Mucosa of rectum (tissue), 2 donors: ENCODE measurements around the gene CCDC138.

Experiments
- H3K27ac ChIP-seq, 2 donors: one replicate each; pipeline ENCODE4 v1.7.0; 2013; ENCODE audit warnings: inconsistent platforms in 2 of 2, low read depth in 2 of 2, low read length in 2 of 2
- H3K27me3 ChIP-seq, 2 donors: one replicate each; pipeline ENCODE4 v1.7.0; 2013; ENCODE audit warnings: low read length in 2 of 2; ENCODE audit not compliant: control insufficient read depth in 2 of 2, insufficient read depth in 2 of 2
- H3K36me3 ChIP-seq, 2 donors: one replicate each; pipeline ENCODE4 v1.7.0; 2013; ENCODE audit warnings: low read length in 2 of 2; ENCODE audit not compliant: control insufficient read depth in 2 of 2, insufficient read depth in 2 of 2
- H3K4me1 ChIP-seq, 2 donors: one replicate each; pipeline ENCODE4 v1.7.0; 2013; ENCODE audit warnings: low read length in 2 of 2, mild to moderate bottlenecking in 1 of 2; ENCODE audit not compliant: control insufficient read depth in 2 of 2, insufficient read depth in 2 of 2
- H3K4me3 ChIP-seq, 2 donors: one replicate each; pipeline ENCODE4 v1.7.0; 2013; ENCODE audit warnings: low read length in 2 of 2
- H3K9ac ChIP-seq, 2 donors: one replicate each; pipeline ENCODE4 v1.7.0; 2013; ENCODE audit warnings: low read length in 2 of 2, low read depth in 1 of 2, mild to moderate bottlenecking in 1 of 2
- H3K9me3 ChIP-seq, 2 donors: one replicate each; pipeline ENCODE4 v1.7.0; 2013; ENCODE audit warnings: low read length in 2 of 2; ENCODE audit not compliant: control insufficient read depth in 2 of 2
- donor health status: healthy.
- donor health status: Normal muscosa, but diverticular disease.

CCDC138 gene

DNA sequence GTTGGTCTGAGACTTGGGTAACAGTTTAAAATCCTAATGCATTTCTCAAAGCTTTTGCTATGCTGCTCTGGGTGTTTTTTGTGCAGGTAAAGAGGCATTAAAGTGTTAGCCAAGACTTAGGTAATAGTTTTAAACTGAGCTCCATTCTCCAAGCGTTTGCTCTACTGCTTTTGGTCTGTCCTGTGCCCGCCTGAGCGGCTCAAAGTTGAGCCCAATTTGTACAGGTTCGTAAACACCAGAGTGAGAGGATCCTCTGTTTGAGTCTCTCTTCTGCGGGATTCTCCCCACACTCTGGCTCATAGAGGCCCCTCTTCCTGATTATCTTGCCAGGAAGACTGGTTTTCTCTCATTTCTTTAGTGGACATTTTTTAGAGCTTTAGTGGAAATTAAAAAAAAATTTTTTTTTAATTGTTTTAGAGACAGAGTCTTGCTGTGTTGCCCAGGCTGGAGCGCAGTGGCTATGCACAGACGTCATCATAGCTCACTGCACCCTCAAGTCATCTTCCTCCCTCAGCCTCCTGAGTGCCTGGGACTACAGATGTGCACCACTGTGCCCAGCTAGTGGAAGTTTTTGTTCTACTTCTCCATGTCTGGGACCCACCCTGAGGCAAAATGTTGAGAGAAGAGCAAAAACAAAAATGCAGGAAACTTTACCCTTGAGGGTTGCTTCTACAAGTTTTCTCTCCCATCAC lies 16.6 kb downstream of the CCDC138 start:
- Histone ChIP-seq H3K36me3 (peaks cover 12 to 14% of the 10 kb centered on the region in 2 donors), H3K4me1 (no peaks in the 10 kb centered on the region), H3K9ac (no peak overlapping the region), H3K4me3 (no peak overlapping the region), H3K27me3 (no peaks in the 10 kb centered on the region), H3K27ac (no peak overlapping the region), H3K9me3 (no peaks in the 10 kb centered on the region)

DNA sequence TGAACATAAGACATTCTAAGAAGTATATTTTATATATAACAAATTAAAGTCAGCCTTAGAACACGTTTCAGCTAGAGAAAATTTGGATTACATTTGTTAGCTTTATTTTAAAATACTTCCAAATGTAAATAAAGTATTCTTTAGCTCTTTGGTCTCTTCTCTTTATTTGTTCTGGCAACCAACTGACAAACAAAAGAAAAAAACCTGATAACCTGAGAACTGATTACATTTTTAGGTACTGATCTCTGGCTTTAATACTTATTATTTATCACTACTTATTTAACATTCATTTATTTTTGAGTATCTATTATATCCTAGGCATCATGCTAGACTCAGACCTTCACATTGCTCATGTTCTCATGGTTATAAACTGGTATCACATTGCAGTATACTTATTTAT lies 18.5 kb downstream of the CCDC138 start:
- H3K9me3 ChIP-seq, result peaks cover 2 to 4% of the 10 kb centered on the region in 2 donors
- no peaks in the 10 kb centered on the region for H3K27me3 ChIP-seq
- no peaks in the 10 kb centered on the region for H3K4me1 ChIP-seq
- H3K9ac ChIP-seq, result no peak overlapping the region
- H3K4me3 ChIP-seq, result no peak overlapping the region
- peaks cover 5 to 15% of the 10 kb centered on the region in 2 donors for H3K36me3 ChIP-seq
- no peak overlapping the region for H3K27ac ChIP-seq

DNA sequence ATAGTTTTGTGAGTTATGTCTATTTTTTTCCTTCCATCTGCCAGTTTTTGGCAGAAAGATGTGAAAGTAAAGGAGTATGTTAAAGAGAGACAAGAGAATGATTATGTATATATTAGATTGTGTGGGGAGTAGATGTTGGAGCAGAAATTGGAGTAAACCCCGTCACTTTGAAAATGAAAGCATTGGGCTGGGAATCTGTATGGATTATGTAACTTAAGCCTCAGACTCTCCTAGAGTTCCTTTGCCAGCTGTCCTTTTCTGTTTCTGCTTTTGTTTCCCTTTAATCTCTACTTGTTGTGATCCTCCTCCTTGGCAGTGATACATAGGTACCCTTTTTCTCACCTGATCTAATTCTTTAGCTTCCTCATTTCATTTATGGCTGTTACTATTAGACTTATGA lies 19.2 kb downstream of the CCDC138 start:
- peaks cover 5 to 15% of the 10 kb centered on the region in 2 donors for H3K36me3 ChIP-seq
- no peak overlapping the region for H3K4me3 ChIP-seq
- H3K9ac ChIP-seq, result no peak overlapping the region
- no peak overlapping the region for H3K27ac ChIP-seq
- no peaks in the 10 kb centered on the region for H3K4me1 ChIP-seq
- H3K27me3 ChIP-seq, result no peaks in the 10 kb centered on the region
- peaks cover 2 to 4% of the 10 kb centered on the region in 2 donors for H3K9me3 ChIP-seq

DNA sequence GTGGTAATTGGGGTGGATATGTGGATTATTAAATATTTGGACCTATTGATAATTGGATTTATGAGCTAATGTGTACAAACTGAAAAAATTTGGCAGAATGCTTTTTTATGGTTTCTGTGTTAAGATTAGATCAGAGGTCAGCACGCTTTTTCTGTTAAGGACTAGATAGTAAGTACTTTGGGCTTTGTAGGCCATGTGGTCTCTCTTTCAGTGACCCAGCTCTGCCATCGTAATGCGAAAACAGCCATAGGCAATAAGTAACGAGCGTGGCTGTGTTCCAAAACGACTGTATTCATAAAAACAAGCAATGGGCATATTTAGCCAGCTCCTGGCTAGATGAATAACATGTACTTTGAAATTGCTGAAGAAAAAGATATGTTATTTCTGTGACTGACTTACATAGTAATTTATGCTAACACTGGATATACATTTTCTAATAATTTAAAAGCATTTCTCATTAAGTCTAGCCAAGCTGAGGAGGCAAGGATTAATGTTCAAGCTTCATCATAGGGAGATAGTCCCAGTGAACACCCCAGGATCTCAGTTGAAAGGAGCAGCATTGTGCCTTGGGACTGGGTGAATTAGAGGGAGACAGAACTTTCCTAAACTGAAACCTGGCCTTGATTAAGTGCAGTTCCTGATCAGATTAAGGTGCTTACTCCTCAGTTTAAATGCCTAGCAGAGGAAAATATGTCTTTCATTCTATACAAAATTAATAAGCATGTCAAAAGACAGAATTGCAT lies 20.0 kb downstream of the CCDC138 start:
- Histone ChIP-seq H3K4me3 (no peak overlapping the region), H3K4me1 (no peaks in the 10 kb centered on the region), H3K27me3 (no peaks in the 10 kb centered on the region), H3K27ac (no peak overlapping the region), H3K9ac (no peak overlapping the region), H3K36me3 (peaks cover 5 to 15% of the 10 kb centered on the region in 2 donors), H3K9me3 (peaks cover 2 to 4% of the 10 kb centered on the region in 2 donors)

DNA sequence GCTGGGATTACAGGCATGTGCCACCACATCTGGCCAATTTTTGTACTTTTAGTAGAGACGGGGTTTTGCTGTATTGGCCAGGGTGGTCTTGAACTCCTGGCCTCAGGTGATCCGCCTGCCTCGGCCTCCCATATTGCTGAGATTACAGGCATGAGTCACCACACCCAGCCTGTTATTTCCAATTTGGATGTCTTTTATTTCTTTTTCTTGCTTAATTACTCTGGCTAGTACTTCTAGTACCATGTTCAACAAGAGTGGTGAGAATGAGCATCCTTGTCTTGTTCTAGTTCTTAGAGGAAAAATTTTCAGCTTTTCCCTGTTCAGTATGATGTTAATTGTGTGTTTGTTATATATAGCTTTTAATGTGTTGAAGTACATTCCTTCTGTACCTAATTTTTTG lies 23.4 kb downstream of the CCDC138 start:
- Histone ChIP-seq H3K4me1 (no peaks in the 10 kb centered on the region), H3K27me3 (no peaks in the 10 kb centered on the region), H3K9ac (no peak overlapping the region), H3K36me3 (peaks cover 5 to 9% of the 10 kb centered on the region in 2 donors), H3K27ac (no peak overlapping the region), H3K4me3 (no peak overlapping the region), H3K9me3 (peaks cover 2 to 4% of the 10 kb centered on the region in 2 donors)

DNA sequence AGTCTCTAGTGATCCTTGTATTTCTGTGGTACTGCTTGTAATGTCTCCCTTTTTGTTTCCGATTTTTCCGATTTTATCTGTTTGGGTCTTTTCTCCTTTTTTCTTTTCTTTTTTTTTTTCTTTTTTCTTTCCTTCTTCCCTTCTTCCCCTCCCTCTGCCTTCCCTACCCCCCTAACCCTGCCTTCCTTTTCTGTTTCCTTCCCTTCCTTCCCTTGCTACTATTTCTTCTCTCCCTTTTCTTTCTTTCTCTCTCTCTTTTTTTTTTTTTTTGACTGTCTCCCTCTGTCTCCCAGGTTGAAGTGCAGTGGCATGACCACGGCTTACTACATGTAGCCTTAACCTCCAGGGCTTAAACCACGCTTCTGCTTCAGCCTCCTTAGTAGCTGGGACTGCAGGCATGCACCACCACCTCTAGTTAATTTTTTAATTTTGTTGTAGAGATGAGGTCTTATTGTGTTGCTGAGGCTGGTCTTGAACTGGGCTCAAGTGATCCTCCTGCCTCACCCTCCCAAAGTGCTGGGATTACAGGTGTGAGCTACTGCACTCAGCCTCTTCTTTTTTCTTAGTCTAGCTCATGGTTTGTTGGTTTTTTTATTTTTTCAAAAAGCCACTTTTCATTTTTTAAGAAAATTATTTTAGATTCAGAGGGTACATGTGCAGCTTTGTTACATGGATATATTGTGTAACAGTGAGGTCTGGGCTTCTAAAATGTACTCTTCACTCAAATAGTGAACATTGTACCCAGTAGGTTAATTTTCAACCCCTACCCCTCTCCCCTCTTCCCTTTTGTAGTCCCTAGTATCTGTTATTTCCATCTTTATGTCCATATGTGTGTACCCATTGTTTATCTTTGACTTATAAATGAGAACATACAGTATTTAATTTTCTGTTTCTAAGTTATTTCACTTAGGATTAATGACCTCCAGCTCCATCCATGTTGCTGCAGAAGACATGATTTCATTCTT lies 24.7 kb downstream of the CCDC138 start:
- H3K27ac ChIP-seq, result no peak overlapping the region
- H3K9ac ChIP-seq, result no peak overlapping the region
- no peak overlapping the region for H3K4me3 ChIP-seq
- H3K27me3 ChIP-seq, result no peaks in the 10 kb centered on the region
- H3K36me3 ChIP-seq, result peaks cover 5 to 7% of the 10 kb centered on the region in 2 donors
- H3K4me1 ChIP-seq, result no peaks in the 10 kb centered on the region
- H3K9me3 ChIP-seq, result peaks cover 2 to 4% of the 10 kb centered on the region in 2 donors

DNA sequence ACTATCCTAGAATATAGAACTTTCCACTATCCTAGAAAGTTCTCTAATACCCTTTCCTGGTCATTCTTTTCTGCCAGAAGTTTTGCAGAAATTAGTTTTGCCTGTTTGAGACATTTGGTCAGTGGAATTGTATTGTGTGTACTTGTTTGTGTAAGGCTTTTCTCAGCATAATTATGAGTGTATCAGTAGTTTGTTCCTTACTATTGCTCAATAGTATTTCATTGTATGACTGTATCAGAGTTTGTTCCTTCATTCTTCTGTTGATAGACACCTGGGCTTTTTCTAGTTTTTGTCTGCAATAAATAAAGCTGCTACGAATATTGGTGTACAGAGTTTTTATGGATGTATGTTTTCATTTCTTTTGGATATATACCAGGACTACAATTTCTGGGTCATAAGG lies 27.2 kb downstream of the CCDC138 start:
- peaks cover 2 to 7% of the 10 kb centered on the region in 2 donors for H3K36me3 ChIP-seq
- no peak overlapping the region for H3K27ac ChIP-seq
- H3K9me3 ChIP-seq, result peaks cover 2 to 3% of the 10 kb centered on the region in 2 donors
- no peak overlapping the region for H3K4me3 ChIP-seq
- H3K27me3 ChIP-seq, result no peaks in the 10 kb centered on the region
- H3K9ac ChIP-seq, result no peak overlapping the region
- H3K4me1 ChIP-seq, result no peaks in the 10 kb centered on the region

DNA sequence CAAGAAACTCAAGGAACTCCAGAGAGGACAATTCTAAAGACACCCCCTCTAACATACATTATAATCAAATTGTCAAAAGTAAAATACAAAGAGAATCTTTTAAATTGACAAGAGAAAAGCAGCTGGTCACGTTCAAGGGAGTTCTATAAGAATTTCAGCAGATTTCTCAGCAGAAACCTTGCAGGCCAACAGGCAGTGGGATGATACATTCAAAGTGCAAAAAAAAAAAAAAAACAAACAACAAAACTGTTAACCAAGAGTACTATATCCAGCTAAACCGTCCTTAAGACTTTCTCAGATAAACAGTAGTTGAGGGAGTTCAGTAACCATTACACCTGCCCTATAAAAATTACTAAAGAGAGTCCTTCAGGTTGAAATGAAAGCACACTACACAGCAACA lies 33.9 kb downstream of the CCDC138 start:
- H3K36me3 ChIP-seq, result peaks cover 2 to 11% of the 10 kb centered on the region in 2 donors
- H3K9me3 ChIP-seq, result peaks cover 2 to 4% of the 10 kb centered on the region in 2 donors

DNA sequence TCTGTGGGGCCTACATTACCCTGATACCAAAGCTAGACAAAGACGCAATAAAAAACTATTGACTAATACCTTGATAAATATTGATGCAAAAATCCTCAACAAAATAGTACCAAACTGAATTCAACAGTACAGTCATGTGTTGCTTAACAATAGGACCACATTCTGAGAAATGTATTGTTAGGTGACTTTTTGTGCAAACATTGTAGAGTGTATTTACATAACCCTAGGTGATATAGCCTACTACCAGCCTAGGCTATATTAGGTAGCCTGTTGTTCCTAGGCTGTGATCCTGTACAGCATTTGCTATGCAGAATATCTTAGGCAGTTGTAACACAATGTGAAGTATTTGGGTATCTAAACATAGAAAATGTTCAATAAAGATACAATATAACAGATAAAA lies 36.7 kb downstream of the CCDC138 start:
- Histone ChIP-seq H3K9me3 (peaks cover 2 to 4% of the 10 kb centered on the region in 2 donors), H3K27me3 (no peaks in the 10 kb centered on the region), H3K9ac (no peak overlapping the region), H3K4me3 (no peak overlapping the region), H3K27ac (no peak overlapping the region), H3K4me1 (no peaks in the 10 kb centered on the region), H3K36me3 (peaks cover 0 to 3% of the 10 kb centered on the region in 2 donors)

More for the DNA sequence above, 33.9 kb downstream of the CCDC138 start:
- H3K4me3 ChIP-seq, result no peak overlapping the region
- H3K9ac ChIP-seq, result no peak overlapping the region
- no peak overlapping the region for H3K27ac ChIP-seq
- no peaks in the 10 kb centered on the region for H3K4me1 ChIP-seq
- H3K27me3 ChIP-seq, result no peaks in the 10 kb centered on the region
